ENCODE measurements around the gene PRSS2.

DNA sequence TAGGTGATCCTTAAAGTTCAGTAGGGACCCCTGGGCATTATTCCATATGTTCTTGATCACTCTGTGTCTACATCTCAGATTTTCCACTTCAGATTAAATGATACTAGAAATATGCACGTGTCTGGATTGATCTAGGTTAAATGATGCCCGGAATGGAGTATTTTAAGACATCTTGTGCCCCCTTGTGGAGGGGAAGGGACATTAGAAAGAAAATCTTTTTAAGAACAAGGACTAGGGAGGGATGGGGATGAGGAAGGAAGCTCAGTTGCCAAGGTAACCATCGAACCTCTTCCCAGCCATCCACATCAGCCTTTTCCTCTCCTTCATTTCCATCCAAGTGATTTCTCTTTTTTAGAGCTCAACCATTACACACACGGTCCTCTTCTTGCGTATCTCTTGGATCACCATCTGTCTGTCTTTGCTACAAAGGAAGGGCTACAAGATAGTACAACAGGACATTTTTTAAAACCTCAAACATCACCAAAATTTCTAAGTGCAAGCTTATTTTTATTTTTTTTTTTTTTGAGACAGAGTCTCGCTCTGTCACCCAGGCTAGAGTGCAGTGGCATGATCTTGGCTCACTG is 40.5 kb downstream of the PRSS2 start:
- TF ChIP-seq, protein P1, sequence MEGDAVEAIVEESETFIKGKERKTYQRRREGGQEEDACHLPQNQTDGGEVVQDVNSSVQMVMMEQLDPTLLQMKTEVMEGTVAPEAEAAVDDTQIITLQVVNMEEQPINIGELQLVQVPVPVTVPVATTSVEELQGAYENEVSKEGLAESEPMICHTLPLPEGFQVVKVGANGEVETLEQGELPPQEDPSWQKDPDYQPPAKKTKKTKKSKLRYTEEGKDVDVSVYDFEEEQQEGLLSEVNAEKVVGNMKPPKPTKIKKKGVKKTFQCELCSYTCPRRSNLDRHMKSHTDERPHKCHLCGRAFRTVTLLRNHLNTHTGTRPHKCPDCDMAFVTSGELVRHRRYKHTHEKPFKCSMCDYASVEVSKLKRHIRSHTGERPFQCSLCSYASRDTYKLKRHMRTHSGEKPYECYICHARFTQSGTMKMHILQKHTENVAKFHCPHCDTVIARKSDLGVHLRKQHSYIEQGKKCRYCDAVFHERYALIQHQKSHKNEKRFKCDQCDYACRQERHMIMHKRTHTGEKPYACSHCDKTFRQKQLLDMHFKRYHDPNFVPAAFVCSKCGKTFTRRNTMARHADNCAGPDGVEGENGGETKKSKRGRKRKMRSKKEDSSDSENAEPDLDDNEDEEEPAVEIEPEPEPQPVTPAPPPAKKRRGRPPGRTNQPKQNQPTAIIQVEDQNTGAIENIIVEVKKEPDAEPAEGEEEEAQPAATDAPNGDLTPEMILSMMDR (conservative IDR thresholded peaks at IDR 0.05) = peak; percentile 88
- TF ChIP-seq ZFX (IDR thresholded peaks at IDR 0.05) = no peak

All from C4-2B (cell line).